ENCODE data around the gene TTC23.

GRCh38 chr15:99153026-99153535 lies 96.3 kb downstream of the TTC23 start:
- TF ChIP-seq CTCF (IDR thresholded peaks at IDR 0.05), result no peak
- no peak for TF ChIP-seq POLR2A (IDR thresholded peaks at IDR 0.05)

All from thyroid gland (tissue), 4 donors.